ENCODE results near the gene LAMC2. TPM values are rescaled to one million over a fixed set of nuclear protein-coding genes. Genes with fewer than 3 reads are reported as not detected.

LAMC2 gene
- total and polyA plus RNA-seq, 10 of the 15 experiments (the other 5 are each of a cell fraction or from before 2014, with no cell fraction given): 0.27 to 1.5 (median 0.92) TPM

GRCh38 chr1:183222909-183223308 lies 36.8 kb downstream of the LAMC2 start:
- H2AFZ ChIP-seq (ENCODE audit: control insufficient read depth, low read depth, low read length): no peak overlapping the region
- in situ Hi-C loops (cut with MboI) (no loop called here), intact Hi-C loops (cut with micrococcal nuclease; ENCODE audit: unreplicated experiment) (no loop called here)
- BruUV-seq (replicated peaks): no TSS peak
- SMC1A ChIA-PET (ENCODE audit: uncharacterized antibody, unreplicated experiment): no interaction called here
- RAD21 ChIA-PET (ENCODE audit: unreplicated experiment): interaction anchor here (4.0 kb wide), 1 partner anchor 261 kb away, joined by 33 read pairs; no protein-coding TSS in a partner anchor
- no peaks in the 10 kb centered on the region for H3K9me3 ChIP-seq (replicated peaks; ENCODE audit: control insufficient read depth, insufficient read depth, low read length)
- WGBS (ENCODE audit: insufficient coverage, insufficient replicate concordance, low lambda C conversion rate, missing lambda C conversion rate): 42% methylated on average over 3 of the region's 3 CpGs
- CTCF ChIA-PET: interaction anchor here (0.9 kb wide), 2 partner anchors 18 to 19 kb away, joined by 3 read pairs; no protein-coding TSS in a partner anchor
- TF ChIP-seq HDAC6 (IDR thresholded peaks at IDR 0.05; ENCODE audit: unreplicated experiment) (no peak), E4F1 (IDR thresholded peaks at IDR 0.05; ENCODE audit: borderline replicate concordance, partially characterized antibody) (no peak), CEBPB (IDR thresholded peaks at IDR 0.05; ENCODE audit: borderline replicate concordance in 1 of 2, low read depth in 2 of 2, low read length in 2 of 2) (no peak), ASH2L (IDR thresholded peaks at IDR 0.05; ENCODE audit: borderline replicate concordance, low read depth) (no peak), POLR2A (IDR thresholded peaks at IDR 0.05; ENCODE audit: low read depth, low read length) (no peak), ZSCAN29 (IDR thresholded peaks at IDR 0.05) (no peak), CHD2 (IDR thresholded peaks at IDR 0.05; ENCODE audit: borderline replicate concordance, low read depth, low read length) (no peak), MYC (IDR thresholded peaks at IDR 0.05; ENCODE audit: insufficient read depth, insufficient read length, insufficient replicate concordance, low read length, severe bottlenecking) (no peak)
- DNase-seq (ENCODE audit: low read depth, low spot score) (no peak), ATAC-seq (no peak), FAIRE-seq (no peak)
- no peak overlapping the region for H3K27ac ChIP-seq (ENCODE audit: control insufficient read depth, insufficient read depth)
- H3K36me3 ChIP-seq (ENCODE audit: control insufficient read depth in 2 of 2, insufficient read depth in 2 of 2, low read length in 1 of 2): no peaks in the 10 kb centered on the region
- H3K4me3 ChIP-seq: no peak overlapping the region
- POLR2A ChIA-PET: interaction anchor here (0.6 kb wide), 1 partner anchor 55 kb away, joined by 4 read pairs; no protein-coding TSS in a partner anchor
- H3K9ac ChIP-seq (ENCODE audit: control insufficient read depth, insufficient read depth, low read length): no peak overlapping the region
- peaks cover 9% of the 10 kb centered on the region; the same call in 1 of the 2 replicates for H3K4me1 ChIP-seq (ENCODE audit: control insufficient read depth, insufficient read depth, low read length)
- no peaks in the 10 kb centered on the region for H3K27me3 ChIP-seq (replicated peaks in 1 of 2; ENCODE audit: control insufficient read depth in 2 of 2, insufficient read depth in 2 of 2, low read length in 1 of 2)
- no peak overlapping the region for H3K4me2 ChIP-seq (ENCODE audit: control insufficient read depth, insufficient read depth)
- H3K79me2 ChIP-seq (ENCODE audit: control insufficient read depth, insufficient read depth, low read length): no peaks in the 10 kb centered on the region
- H4K20me1 ChIP-seq (ENCODE audit: control insufficient read depth, insufficient read depth): no peaks in the 10 kb centered on the region
